Measurements from ENCODE around the gene PWWP2B.

DNA sequence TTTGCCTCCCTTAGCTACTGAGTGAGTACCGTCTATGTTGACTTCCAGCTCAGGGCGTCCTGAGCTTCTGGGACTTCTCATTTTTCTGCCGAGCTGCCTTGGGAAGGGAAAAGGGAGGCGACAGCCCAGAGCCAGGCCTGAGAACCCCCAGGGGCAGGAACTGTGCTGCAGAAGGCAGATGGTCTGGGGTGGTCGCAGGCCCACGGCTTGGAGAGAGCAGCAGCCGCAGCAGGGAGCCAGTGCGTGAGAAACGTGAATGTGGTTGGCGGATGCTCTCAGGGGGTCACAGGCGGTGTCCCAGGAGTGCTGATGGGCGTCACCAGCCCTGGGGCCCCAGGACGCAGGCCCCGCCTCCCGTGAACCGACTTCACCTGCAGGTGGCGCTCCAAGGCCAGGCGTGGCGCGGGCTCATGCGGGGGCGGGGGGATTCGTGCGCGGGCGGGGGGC lies 9.2 kb upstream of the PWWP2B start:
- TF ChIP-seq POLR2A (IDR thresholded peaks at IDR 0.05; ENCODE audit: low read depth, low read length) (no peak), TAF1 (IDR thresholded peaks at IDR 0.05; ENCODE audit: borderline replicate concordance, low read depth, low read length) (no peak), POLR2AphosphoS5 (IDR thresholded peaks at IDR 0.05; ENCODE audit: low read depth, low read length) (no peak)

Measured in GM12892 (cell line).